Panc1 (cell line): ENCODE results near the gene POLR3GL.

ENCODE experiments used
- POLR2AphosphoS5 ChIP-seq: IDR thresholded peaks from 2 replicates; pipeline ENCODE4 v1.6.1; 2012; ENCODE audit warnings: mild to moderate bottlenecking, low read depth, low read length, moderate library complexity
- TF ChIP-seq, protein P1 (sequence below): fragments of 450-650 bp; IDR thresholded peaks from 2 replicates; pipeline ENCODE4 v1.5.1; 2017; ENCODE audit warnings: mild to moderate bottlenecking
- TF ChIP-seq, protein P2 (sequence below), 2 experiments: IDR thresholded peaks; 2 replicates each; pipeline ENCODE4 v1.6.1; 2011 to 2012; ENCODE audit warnings: low read depth in 2 of 2, control low read depth in 1 of 2, low read length in 1 of 2, mild to moderate bottlenecking in 1 of 2, moderate library complexity in 1 of 2; ENCODE audit not compliant: insufficient read depth in 1 of 2

DNA sequence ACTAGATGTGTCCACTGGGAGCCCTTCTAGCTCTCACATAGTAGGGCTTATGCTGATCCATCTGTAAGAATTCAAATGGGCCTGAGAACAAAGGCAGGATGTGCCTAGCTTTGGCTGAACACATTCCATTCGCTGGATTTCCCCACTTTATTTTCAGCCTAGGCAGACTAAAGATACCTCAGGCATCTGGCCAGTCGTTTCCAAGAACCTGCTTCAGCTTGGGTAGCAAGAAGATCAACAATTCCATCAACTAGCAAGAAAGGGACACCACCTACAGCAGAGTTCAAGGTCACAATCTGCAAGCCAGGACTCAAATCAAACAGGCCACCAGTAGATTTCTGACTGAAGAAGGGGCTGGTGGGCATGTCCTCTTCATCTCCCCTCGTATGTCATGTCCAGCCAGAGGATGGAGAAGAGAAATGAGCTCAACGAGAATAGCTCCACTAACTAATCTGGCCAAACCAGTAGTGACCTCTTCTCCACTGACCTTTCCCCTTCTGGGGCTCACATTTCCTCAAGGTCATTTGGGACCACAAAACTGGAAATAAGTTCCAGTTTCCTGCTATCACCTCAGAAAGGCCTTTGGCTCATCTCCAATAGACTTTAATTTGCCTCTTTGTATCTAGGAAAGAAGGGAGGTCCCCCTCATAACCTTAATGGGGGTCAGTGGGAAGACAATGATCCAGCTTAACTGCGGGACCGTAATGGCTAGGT lies 17.7 kb downstream of the POLR3GL start:
- TF ChIP-seq, protein P1, sequence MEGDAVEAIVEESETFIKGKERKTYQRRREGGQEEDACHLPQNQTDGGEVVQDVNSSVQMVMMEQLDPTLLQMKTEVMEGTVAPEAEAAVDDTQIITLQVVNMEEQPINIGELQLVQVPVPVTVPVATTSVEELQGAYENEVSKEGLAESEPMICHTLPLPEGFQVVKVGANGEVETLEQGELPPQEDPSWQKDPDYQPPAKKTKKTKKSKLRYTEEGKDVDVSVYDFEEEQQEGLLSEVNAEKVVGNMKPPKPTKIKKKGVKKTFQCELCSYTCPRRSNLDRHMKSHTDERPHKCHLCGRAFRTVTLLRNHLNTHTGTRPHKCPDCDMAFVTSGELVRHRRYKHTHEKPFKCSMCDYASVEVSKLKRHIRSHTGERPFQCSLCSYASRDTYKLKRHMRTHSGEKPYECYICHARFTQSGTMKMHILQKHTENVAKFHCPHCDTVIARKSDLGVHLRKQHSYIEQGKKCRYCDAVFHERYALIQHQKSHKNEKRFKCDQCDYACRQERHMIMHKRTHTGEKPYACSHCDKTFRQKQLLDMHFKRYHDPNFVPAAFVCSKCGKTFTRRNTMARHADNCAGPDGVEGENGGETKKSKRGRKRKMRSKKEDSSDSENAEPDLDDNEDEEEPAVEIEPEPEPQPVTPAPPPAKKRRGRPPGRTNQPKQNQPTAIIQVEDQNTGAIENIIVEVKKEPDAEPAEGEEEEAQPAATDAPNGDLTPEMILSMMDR = no peak
- TF ChIP-seq, protein P2, sequence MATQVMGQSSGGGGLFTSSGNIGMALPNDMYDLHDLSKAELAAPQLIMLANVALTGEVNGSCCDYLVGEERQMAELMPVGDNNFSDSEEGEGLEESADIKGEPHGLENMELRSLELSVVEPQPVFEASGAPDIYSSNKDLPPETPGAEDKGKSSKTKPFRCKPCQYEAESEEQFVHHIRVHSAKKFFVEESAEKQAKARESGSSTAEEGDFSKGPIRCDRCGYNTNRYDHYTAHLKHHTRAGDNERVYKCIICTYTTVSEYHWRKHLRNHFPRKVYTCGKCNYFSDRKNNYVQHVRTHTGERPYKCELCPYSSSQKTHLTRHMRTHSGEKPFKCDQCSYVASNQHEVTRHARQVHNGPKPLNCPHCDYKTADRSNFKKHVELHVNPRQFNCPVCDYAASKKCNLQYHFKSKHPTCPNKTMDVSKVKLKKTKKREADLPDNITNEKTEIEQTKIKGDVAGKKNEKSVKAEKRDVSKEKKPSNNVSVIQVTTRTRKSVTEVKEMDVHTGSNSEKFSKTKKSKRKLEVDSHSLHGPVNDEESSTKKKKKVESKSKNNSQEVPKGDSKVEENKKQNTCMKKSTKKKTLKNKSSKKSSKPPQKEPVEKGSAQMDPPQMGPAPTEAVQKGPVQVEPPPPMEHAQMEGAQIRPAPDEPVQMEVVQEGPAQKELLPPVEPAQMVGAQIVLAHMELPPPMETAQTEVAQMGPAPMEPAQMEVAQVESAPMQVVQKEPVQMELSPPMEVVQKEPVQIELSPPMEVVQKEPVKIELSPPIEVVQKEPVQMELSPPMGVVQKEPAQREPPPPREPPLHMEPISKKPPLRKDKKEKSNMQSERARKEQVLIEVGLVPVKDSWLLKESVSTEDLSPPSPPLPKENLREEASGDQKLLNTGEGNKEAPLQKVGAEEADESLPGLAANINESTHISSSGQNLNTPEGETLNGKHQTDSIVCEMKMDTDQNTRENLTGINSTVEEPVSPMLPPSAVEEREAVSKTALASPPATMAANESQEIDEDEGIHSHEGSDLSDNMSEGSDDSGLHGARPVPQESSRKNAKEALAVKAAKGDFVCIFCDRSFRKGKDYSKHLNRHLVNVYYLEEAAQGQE (IDR thresholded peaks at IDR 0.05; ENCODE audit: insufficient read depth in 1 of 2, low read depth in 2 of 2, low read length in 1 of 2) = no peak
- no peak for TF ChIP-seq POLR2AphosphoS5
